Measurements from ENCODE around the gene FAM241B. TPM values are rescaled to one million over a fixed set of nuclear protein-coding genes. Genes with fewer than 3 reads are reported as not detected.

The FAM241B gene
- total RNA-seq, 2 experiments from 2014 or later: 14.1 to 17.5 TPM

- Mint-ChIP-seq H3K27ac (no peak overlapping the region), H3K4me3 (no peak overlapping the region), H3K27me3 (peaks cover 5% of the 10 kb centered on the region), H3K9me3 (no peaks in the 10 kb centered on the region), H3K4me1 (ENCODE audit: low read depth) (no peaks in the 10 kb centered on the region), H3K36me3 (ENCODE audit: low read depth) (no peaks in the 10 kb centered on the region)
- peaks cover 0 to 4% of the 10 kb centered on the region in 2 experiments for H3K9me3 ChIP-seq (ENCODE audit: control insufficient read depth in 1 of 2, insufficient read depth in 1 of 2, low read length in 2 of 2)
- peaks cover 0 to 3% of the 10 kb centered on the region in 2 experiments for H3K27me3 ChIP-seq (ENCODE audit: control insufficient read depth in 1 of 2, insufficient read depth in 2 of 2, low read length in 2 of 2)
- no peak overlapping the region for H3K27ac ChIP-seq (ENCODE audit: low read depth in 1 of 2, low read length in 2 of 2)
- no peak for TF ChIP-seq CTCF (IDR thresholded peaks at IDR 0.05)
- no peaks in the 10 kb centered on the region for H3K36me3 ChIP-seq (ENCODE audit: insufficient read depth, low read length)
- ChIA-PET CTCF (no interaction called here), POLR2A (no interaction called here)
- H3K4me1 ChIP-seq (ENCODE audit: insufficient read depth, low read length): no peaks in the 10 kb centered on the region
- DNase-seq (no peak), ATAC-seq (ENCODE audit: poor library complexity) (no peak)
- intact Hi-C loops (cut with DNase I, micrococcal nuclease): loop anchor here (5.0 to 10.0 kb wide), 2 partner anchors 71 to 73 kb away; no protein-coding TSS in a partner anchor
- no peak overlapping the region for H3K4me3 ChIP-seq (ENCODE audit: low read length)
These were observed 14.0 kb downstream of the FAM241B start for GRCh38 chr10:69643779-69644657.

DNA sequence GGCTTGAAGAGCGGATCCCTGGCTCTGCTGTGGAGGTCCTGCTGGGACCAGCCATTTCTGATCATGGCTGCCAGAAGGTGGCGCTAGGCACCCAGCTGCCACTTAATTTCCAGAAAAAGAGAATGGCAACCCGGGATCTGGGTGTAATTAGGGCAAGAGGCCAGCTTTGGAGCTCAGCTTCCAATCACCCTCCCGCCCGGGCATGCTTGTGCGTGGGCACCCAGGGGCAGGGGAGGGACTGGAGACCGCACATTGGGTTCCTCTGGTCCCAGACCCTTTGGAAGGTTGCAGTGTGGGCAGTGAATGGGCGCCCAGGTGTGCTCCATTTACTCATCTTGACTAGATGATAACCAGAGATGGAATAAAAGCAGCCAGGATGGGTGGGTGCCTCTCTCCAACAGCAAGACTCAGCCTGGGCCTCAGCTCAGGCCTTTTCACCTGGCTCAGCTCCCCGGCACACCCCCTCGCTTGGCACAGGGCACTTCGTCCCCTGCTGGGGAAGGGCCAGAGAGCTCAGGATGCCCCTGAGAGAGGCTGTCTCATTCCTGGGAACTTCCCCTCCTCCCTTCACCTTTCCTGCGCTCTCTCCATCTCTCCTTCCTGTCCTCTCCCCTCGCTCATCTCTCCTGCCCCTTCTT lies 14.7 kb downstream of the FAM241B start:
- intact Hi-C loops (cut with DNase I, micrococcal nuclease): loop anchor here (5.0 to 10.0 kb wide), 3 partner anchors 70 to 268 kb away; no protein-coding TSS in a partner anchor
- peak; percentile 54 for TF ChIP-seq CTCF (IDR thresholded peaks at IDR 0.05)

DNA sequence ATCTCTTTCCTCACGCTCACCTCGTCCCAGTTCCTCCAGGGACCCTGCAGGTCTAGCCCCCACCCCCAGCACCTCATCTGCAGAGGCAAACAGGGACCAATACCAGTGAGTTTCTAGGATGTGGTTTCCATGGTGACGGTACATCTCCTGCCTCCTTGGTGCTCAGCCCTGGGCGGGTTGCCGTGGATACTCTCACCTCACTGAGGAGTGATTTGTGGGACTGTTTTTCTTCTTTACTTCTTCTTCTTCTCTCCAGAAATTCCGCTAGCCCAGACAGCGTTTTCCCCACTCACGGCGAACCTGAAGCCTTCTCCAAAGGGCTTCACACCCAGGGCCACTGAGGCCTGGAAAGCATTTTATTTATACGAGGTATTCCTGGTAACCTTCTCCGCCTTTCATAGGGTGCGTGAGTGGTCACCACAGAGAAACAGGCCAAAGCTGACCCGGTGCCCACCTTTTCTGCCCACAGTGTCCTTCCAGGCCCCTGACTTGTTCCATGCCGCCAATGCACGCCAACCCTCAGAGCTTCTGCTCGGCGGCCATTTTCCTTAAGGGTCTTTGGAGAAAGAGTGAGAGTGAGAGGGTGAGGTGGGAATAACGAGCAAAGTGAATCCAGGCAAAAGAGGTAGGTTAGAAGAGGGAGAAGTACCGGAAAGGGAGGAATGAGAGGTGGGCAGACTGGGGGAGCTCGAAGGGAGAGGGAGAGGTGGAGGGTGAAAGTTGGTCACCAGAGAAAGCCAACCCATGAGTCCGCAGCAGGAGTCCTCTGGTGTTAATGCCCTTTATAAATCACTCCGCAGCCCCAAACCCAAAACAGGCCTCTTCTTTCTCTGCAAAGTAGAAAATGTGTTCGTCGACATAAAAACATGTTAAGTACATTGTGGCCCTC lies 15.5 kb downstream of the FAM241B start:
- peaks cover 0 to 4% of the 10 kb centered on the region in 2 experiments for H3K9me3 ChIP-seq (ENCODE audit: control insufficient read depth in 1 of 2, insufficient read depth in 1 of 2, low read length in 2 of 2)
- H3K9me3 Mint-ChIP-seq: no peaks in the 10 kb centered on the region
- H3K4me1 ChIP-seq (ENCODE audit: insufficient read depth, low read length): peaks cover 3% of the 10 kb centered on the region
- no peak for DNase-seq
- no peak for TF ChIP-seq CTCF (IDR thresholded peaks at IDR 0.05)
- no peak overlapping the region for H3K27ac Mint-ChIP-seq
- no peaks in the 10 kb centered on the region for H3K36me3 ChIP-seq (ENCODE audit: insufficient read depth, low read length)
- POLR2A ChIA-PET: no interaction called here
- no peak overlapping the region for H3K4me3 Mint-ChIP-seq
- no peaks in the 10 kb centered on the region for H3K36me3 Mint-ChIP-seq (ENCODE audit: low read depth)
- ATAC-seq (ENCODE audit: poor library complexity): no peak
- peaks cover 5% of the 10 kb centered on the region for H3K27me3 Mint-ChIP-seq
- H3K27me3 ChIP-seq (ENCODE audit: control insufficient read depth in 1 of 2, insufficient read depth in 2 of 2, low read length in 2 of 2): peaks cover 0 to 3% of the 10 kb centered on the region in 2 experiments
- CTCF ChIA-PET: no interaction called here
- H3K4me1 Mint-ChIP-seq (ENCODE audit: low read depth): no peaks in the 10 kb centered on the region
- intact Hi-C loops (cut with DNase I, micrococcal nuclease): loop anchor here (5.0 to 10.0 kb wide), 2 partner anchors 69 to 267 kb away; no protein-coding TSS in a partner anchor
- no peak overlapping the region for H3K4me3 ChIP-seq (ENCODE audit: low read length)
- H3K27ac ChIP-seq (ENCODE audit: low read depth in 1 of 2, low read length in 2 of 2): no peak overlapping the region

More for the DNA sequence above, 14.7 kb downstream of the FAM241B start:
- Histone ChIP-seq H3K4me1 (ENCODE audit: insufficient read depth, low read length) (no peaks in the 10 kb centered on the region), H3K27me3 (ENCODE audit: control insufficient read depth in 1 of 2, insufficient read depth in 2 of 2, low read length in 2 of 2) (peaks cover 0 to 3% of the 10 kb centered on the region in 2 experiments), H3K4me3 (ENCODE audit: low read length) (no peak overlapping the region), H3K9me3 (ENCODE audit: control insufficient read depth in 1 of 2, insufficient read depth in 1 of 2, low read length in 2 of 2) (peaks cover 0 to 4% of the 10 kb centered on the region in 2 experiments), H3K27ac (ENCODE audit: low read depth in 1 of 2, low read length in 2 of 2) (no peak overlapping the region), H3K36me3 (ENCODE audit: insufficient read depth, low read length) (no peaks in the 10 kb centered on the region)
- no peak overlapping the region for H3K27ac Mint-ChIP-seq
- no peaks in the 10 kb centered on the region for H3K9me3 Mint-ChIP-seq
- ChIA-PET POLR2A (no interaction called here), CTCF (no interaction called here)
- no peak overlapping the region for H3K4me3 Mint-ChIP-seq
- ATAC-seq (ENCODE audit: poor library complexity) (no peak), DNase-seq (peak in 7 of 14 experiments; percentile 14 to 55 (median 29))
- no peaks in the 10 kb centered on the region for H3K4me1 Mint-ChIP-seq (ENCODE audit: low read depth)
- H3K27me3 Mint-ChIP-seq: peaks cover 5% of the 10 kb centered on the region
- no peaks in the 10 kb centered on the region for H3K36me3 Mint-ChIP-seq (ENCODE audit: low read depth)
